GM19395 (cell line): ENCODE measurements around the gene SNX4.
"Not testable (repeated sequence)": the region's sequence is repeated elsewhere in the genome, so short reads cannot be mapped to it uniquely, and the experiment has no call there.

Source experiments
- ATAC-seq: cut with Tn5 transposase; IDR thresholded peaks from one replicate; pipeline ENCODE4 v1.9.1; 2021; ENCODE audit warnings: mild to moderate bottlenecking, moderate library complexity; ENCODE audit not compliant: unreplicated experiment

SNX4 gene

GRCh38 chr3:125519678-125520562 is at the start of gene SNX4:
Gene SNX4, minus strand, starts transcription at chr3:125520202. Its CDS starts 30 bp downstream, at chr3:125520172.
- peak; percentile 82 for ATAC-seq

- no peak for ATAC-seq
These were observed 36.3 kb upstream of the SNX4 start for GRCh38 chr3:125556314-125556713.

- ATAC-seq = no peak
These were observed 32.4 kb upstream of the SNX4 start for GRCh38 chr3:125552401-125552800.

- no peak for ATAC-seq
These were observed 8.9 kb upstream of the SNX4 start for GRCh38 chr3:125528920-125529319.

- no peak for ATAC-seq
These were observed 5.2 kb upstream of the SNX4 start for GRCh38 chr3:125525153-125525552.

- not testable (repeated sequence) for ATAC-seq
These were observed 539 bp upstream of the SNX4 start for GRCh38 chr3:125520563-125520919.

- ATAC-seq = no peak
These were observed 4.6 kb downstream of the SNX4 start for GRCh38 chr3:125515421-125515820.

- ATAC-seq = no peak
These were observed 6.4 kb downstream of the SNX4 start for GRCh38 chr3:125513490-125514115.

- no peak for ATAC-seq
These were observed 7.7 kb downstream of the SNX4 start for GRCh38 chr3:125512135-125512920.

- no peak for ATAC-seq
These were observed 8.4 kb downstream of the SNX4 start for GRCh38 chr3:125511420-125512118.

- no peak for ATAC-seq
These were observed 12.9 kb downstream of the SNX4 start for GRCh38 chr3:125507128-125507527.

GRCh38 chr3:125498630-125499029 is 21.4 kb downstream of the SNX4 start:
- no peak for ATAC-seq

- ATAC-seq = no peak
These were observed 23.3 kb downstream of the SNX4 start for GRCh38 chr3:125496701-125497100.

GRCh38 chr3:125482406-125482805 is 37.6 kb downstream of the SNX4 start:
- ATAC-seq = no peak

- ATAC-seq = no peak
These were observed 38.2 kb downstream of the SNX4 start for GRCh38 chr3:125481786-125482185.

- ATAC-seq = not testable (repeated sequence)
These were observed 38.6 kb downstream of the SNX4 start for GRCh38 chr3:125481375-125481759.

GRCh38 chr3:125480656-125481374 is 39.2 kb downstream of the SNX4 start:
- no peak for ATAC-seq

- no peak for ATAC-seq
These were observed 40.9 kb downstream of the SNX4 start for GRCh38 chr3:125479091-125479490.

- no peak for ATAC-seq
These were observed 41.7 kb downstream of the SNX4 start for GRCh38 chr3:125478326-125478725.

- ATAC-seq = no peak
These were observed 42.3 kb downstream of the SNX4 start for GRCh38 chr3:125477701-125478100.
